Measurements from ENCODE around the gene PSMG3.

The PSMG3 gene

DNA sequence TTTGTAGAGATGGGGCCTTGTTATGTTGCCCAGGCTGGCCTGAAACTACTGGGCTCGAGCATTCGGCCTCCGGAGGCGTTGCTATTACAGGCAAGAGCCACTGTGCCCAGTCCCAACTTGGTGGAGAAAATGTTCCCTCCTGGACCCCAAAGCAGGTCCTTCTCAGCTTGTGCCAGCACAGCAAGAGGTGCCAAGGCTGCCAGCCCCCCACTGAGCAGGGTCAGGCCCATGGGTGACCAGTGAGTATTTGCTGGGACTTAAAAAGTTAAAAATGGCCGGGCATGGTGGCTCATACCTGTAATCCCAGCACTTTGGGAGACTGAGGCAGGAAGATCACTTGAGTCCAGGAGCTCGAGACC is 34.8 kb downstream of the PSMG3 start:
- no peak for ATAC-seq
- TF ChIP-seq GLIS3 (CRISPR knock-in tag; IDR thresholded peaks at IDR 0.05), result no peak
- no peak for TF ChIP-seq ZNF70 (CRISPR knock-in tag; IDR thresholded peaks at IDR 0.05)
- no peak for TF ChIP-seq RARB (CRISPR knock-in tag; IDR thresholded peaks at IDR 0.05)
- no peak for TF ChIP-seq ZC3H10 (CRISPR knock-in tag; IDR thresholded peaks at IDR 0.05)
- TF ChIP-seq ISL1 (CRISPR knock-in tag; IDR thresholded peaks at IDR 0.05), result no peak
- TF ChIP-seq TOX (CRISPR knock-in tag; IDR thresholded peaks at IDR 0.05; ENCODE audit: borderline replicate concordance), result no peak
- TF ChIP-seq, protein P1, sequence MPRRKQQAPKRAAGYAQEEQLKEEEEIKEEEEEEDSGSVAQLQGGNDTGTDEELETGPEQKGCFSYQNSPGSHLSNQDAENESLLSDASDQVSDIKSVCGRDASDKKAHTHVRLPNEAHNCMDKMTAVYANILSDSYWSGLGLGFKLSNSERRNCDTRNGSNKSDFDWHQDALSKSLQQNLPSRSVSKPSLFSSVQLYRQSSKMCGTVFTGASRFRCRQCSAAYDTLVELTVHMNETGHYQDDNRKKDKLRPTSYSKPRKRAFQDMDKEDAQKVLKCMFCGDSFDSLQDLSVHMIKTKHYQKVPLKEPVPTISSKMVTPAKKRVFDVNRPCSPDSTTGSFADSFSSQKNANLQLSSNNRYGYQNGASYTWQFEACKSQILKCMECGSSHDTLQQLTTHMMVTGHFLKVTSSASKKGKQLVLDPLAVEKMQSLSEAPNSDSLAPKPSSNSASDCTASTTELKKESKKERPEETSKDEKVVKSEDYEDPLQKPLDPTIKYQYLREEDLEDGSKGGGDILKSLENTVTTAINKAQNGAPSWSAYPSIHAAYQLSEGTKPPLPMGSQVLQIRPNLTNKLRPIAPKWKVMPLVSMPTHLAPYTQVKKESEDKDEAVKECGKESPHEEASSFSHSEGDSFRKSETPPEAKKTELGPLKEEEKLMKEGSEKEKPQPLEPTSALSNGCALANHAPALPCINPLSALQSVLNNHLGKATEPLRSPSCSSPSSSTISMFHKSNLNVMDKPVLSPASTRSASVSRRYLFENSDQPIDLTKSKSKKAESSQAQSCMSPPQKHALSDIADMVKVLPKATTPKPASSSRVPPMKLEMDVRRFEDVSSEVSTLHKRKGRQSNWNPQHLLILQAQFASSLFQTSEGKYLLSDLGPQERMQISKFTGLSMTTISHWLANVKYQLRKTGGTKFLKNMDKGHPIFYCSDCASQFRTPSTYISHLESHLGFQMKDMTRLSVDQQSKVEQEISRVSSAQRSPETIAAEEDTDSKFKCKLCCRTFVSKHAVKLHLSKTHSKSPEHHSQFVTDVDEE (CRISPR knock-in tag; IDR thresholded peaks at IDR 0.05), result no peak
- no peak for TF ChIP-seq ESRRG (CRISPR knock-in tag; IDR thresholded peaks at IDR 0.05)

DNA sequence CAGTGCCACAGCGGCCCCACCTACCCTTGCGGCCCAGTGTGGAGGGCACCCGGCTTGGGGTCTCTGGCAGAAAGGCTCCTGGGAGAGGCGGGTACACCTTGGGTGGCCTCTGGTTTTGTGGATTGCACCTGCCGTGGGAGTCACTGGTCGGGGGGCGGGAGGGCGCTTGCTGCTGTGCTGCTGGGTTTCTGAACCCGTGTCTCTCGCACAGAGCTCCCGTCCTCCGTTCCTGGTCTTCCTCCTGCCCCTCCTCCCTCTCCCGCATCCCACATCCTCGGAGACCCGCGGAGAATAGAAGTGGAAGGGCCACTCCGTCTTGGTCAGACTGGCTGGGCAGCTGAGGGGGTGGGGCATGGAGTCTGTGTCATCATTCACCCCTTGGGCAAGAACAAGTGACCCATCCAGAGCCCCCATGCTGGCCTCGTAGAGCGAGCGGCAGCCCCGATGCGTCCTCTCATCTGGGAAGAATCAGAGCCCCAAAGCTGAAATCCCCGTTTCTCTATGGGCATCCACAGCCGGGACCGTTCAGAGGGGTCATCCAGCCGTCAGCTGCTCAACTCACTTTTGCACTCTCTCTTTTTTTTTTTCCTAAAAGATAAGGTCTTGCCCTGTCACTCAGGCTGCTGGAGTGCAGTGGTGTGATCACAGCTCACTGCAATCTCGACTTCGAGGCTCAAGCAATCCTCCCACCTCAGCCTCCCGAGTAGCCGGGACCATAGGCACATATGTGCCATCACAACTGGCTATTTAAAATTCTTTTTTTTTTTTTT is 35.3 kb downstream of the PSMG3 start:
- no peak for TF ChIP-seq ARNTL (CRISPR knock-in tag; IDR thresholded peaks at IDR 0.05; ENCODE audit: borderline replicate concordance, low read depth)
- TF ChIP-seq ISL1 (CRISPR knock-in tag; IDR thresholded peaks at IDR 0.05), result no peak
- no peak for TF ChIP-seq TOX (CRISPR knock-in tag; IDR thresholded peaks at IDR 0.05; ENCODE audit: borderline replicate concordance)
- TF ChIP-seq ZFP3 (CRISPR knock-in tag; IDR thresholded peaks at IDR 0.05), result no peak
- TF ChIP-seq, protein P2, sequence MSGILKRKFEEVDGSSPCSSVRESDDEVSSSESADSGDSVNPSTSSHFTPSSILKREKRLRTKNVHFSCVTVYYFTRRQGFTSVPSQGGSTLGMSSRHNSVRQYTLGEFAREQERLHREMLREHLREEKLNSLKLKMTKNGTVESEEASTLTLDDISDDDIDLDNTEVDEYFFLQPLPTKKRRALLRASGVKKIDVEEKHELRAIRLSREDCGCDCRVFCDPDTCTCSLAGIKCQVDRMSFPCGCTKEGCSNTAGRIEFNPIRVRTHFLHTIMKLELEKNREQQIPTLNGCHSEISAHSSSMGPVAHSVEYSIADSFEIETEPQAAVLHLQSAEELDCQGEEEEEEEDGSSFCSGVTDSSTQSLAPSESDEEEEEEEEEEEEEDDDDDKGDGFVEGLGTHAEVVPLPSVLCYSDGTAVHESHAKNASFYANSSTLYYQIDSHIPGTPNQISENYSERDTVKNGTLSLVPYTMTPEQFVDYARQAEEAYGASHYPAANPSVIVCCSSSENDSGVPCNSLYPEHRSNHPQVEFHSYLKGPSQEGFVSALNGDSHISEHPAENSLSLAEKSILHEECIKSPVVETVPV (CRISPR knock-in tag; IDR thresholded peaks at IDR 0.05), result no peak
- TF ChIP-seq ZFP30 (CRISPR knock-in tag; IDR thresholded peaks at IDR 0.05), result no peak
- TF ChIP-seq, protein P3, sequence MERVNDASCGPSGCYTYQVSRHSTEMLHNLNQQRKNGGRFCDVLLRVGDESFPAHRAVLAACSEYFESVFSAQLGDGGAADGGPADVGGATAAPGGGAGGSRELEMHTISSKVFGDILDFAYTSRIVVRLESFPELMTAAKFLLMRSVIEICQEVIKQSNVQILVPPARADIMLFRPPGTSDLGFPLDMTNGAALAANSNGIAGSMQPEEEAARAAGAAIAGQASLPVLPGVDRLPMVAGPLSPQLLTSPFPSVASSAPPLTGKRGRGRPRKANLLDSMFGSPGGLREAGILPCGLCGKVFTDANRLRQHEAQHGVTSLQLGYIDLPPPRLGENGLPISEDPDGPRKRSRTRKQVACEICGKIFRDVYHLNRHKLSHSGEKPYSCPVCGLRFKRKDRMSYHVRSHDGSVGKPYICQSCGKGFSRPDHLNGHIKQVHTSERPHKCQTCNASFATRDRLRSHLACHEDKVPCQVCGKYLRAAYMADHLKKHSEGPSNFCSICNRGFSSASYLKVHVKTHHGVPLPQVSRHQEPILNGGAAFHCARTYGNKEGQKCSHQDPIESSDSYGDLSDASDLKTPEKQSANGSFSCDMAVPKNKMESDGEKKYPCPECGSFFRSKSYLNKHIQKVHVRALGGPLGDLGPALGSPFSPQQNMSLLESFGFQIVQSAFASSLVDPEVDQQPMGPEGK (CRISPR knock-in tag; IDR thresholded peaks at IDR 0.05; ENCODE audit: borderline replicate concordance), result no peak
- TF ChIP-seq SNAI2 (CRISPR knock-in tag; IDR thresholded peaks at IDR 0.05), result no peak
- ATAC-seq, result no peak

DNA sequence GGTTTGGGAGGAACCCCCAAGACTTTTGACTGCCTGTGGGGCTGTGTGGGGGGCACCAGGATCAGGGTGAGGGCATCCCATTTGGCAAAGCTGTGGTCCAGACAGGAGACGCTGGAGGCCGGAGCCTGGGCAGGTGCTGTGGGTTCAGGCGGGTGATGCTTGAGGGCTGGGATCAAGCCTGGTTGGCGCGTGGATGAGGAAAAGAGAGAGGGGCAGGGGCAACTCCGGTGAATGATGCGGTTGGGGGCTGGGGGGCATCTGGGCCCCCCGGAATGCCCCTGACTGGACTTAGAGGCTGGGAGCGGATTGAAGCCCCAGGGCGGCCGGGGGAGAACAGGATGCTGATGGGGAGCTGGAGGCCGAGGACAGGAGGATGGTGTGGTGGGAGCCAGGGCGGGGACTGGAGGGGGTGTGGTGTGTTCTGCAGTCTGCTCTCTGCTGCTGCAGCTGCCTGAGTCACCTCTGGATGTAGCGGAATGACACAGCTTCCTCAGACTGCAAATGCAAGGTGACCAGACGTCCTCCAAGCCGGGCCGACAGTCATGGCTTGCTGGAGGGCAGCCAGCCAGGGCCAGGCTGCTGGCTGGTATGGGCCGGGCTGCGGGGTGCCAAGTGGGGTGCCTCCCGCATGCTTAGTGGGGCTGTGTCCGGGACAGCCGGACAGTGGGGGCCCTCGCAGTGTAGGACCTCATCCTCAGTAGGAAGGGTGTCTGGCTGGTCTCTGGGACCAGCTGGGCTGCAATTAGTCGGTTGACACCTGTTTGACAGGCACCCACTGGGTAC is 36.1 kb downstream of the PSMG3 start:
- TF ChIP-seq TOX (CRISPR knock-in tag; IDR thresholded peaks at IDR 0.05; ENCODE audit: borderline replicate concordance) (no peak), ZFP30 (CRISPR knock-in tag; IDR thresholded peaks at IDR 0.05) (no peak), GLIS3 (CRISPR knock-in tag; IDR thresholded peaks at IDR 0.05) (no peak), ZNF565 (CRISPR knock-in tag; conservative IDR thresholded peaks at IDR 0.05; ENCODE audit: low read depth) (no peak), ARNTL (CRISPR knock-in tag; IDR thresholded peaks at IDR 0.05; ENCODE audit: borderline replicate concordance, low read depth) (no peak), ZFP3 (CRISPR knock-in tag; IDR thresholded peaks at IDR 0.05) (no peak), ISL1 (CRISPR knock-in tag; IDR thresholded peaks at IDR 0.05) (no peak), ESRRG (CRISPR knock-in tag; IDR thresholded peaks at IDR 0.05) (no peak), ZNF8 (CRISPR knock-in tag; IDR thresholded peaks at IDR 0.05) (no peak), ZNF70 (CRISPR knock-in tag; IDR thresholded peaks at IDR 0.05) (no peak), BACH2 (CRISPR knock-in tag; IDR thresholded peaks at IDR 0.05; ENCODE audit: borderline replicate concordance) (no peak), PPARA (CRISPR knock-in tag; IDR thresholded peaks at IDR 0.05; ENCODE audit: borderline replicate concordance) (no peak)
- TF ChIP-seq, protein P4, sequence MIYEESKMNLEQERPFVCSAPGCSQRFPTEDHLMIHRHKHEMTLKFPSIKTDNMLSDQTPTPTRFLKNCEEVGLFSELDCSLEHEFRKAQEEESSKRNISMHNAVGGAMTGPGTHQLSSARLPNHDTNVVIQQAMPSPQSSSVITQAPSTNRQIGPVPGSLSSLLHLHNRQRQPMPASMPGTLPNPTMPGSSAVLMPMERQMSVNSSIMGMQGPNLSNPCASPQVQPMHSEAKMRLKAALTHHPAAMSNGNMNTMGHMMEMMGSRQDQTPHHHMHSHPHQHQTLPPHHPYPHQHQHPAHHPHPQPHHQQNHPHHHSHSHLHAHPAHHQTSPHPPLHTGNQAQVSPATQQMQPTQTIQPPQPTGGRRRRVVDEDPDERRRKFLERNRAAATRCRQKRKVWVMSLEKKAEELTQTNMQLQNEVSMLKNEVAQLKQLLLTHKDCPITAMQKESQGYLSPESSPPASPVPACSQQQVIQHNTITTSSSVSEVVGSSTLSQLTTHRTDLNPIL (CRISPR knock-in tag; IDR thresholded peaks at IDR 0.05; ENCODE audit: low read depth), result no peak
- TF ChIP-seq, protein P2 (CRISPR knock-in tag; IDR thresholded peaks at IDR 0.05), result no peak
- TF ChIP-seq, protein P3 (CRISPR knock-in tag; IDR thresholded peaks at IDR 0.05; ENCODE audit: borderline replicate concordance), result no peak; the same call in 1 of the 2 replicates
- TF ChIP-seq, protein P5, sequence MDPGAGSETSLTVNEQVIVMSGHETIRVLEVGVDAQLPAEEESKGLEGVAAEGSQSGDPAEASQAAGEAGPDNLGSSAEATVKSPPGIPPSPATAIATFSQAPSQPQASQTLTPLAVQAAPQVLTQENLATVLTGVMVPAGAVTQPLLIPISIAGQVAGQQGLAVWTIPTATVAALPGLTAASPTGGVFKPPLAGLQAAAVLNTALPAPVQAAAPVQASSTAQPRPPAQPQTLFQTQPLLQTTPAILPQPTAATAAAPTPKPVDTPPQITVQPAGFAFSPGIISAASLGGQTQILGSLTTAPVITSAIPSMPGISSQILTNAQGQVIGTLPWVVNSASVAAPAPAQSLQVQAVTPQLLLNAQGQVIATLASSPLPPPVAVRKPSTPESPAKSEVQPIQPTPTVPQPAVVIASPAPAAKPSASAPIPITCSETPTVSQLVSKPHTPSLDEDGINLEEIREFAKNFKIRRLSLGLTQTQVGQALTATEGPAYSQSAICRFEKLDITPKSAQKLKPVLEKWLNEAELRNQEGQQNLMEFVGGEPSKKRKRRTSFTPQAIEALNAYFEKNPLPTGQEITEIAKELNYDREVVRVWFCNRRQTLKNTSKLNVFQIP (CRISPR knock-in tag; IDR thresholded peaks at IDR 0.05; ENCODE audit: borderline replicate concordance, low read depth), result no peak
- ATAC-seq, result peak; percentile 28

Measured in SK-N-SH treated with all-trans-retinoic acid at 6 μM for 48 hours (cell line).